HL-60 (cell line): Measurements from ENCODE around the gene NAE1.

Experiments
- POLR2AphosphoS5 ChIP-seq: IDR thresholded peaks from 2 replicates; pipeline ENCODE4 v1.6.1; 2012; ENCODE audit warnings: low read depth
- SPI1 ChIP-seq: IDR thresholded peaks from 2 replicates; pipeline ENCODE4 v1.6.1; 2012; ENCODE audit warnings: low read depth, mild to moderate bottlenecking, borderline replicate concordance
- TF ChIP-seq, protein P1 (sequence below): IDR thresholded peaks from one replicate; pipeline ENCODE4 v1.5.1; 2011; ENCODE audit warnings: low read length, control low read depth, inconsistent platforms; ENCODE audit not compliant: insufficient read depth

- TF ChIP-seq, protein P1, sequence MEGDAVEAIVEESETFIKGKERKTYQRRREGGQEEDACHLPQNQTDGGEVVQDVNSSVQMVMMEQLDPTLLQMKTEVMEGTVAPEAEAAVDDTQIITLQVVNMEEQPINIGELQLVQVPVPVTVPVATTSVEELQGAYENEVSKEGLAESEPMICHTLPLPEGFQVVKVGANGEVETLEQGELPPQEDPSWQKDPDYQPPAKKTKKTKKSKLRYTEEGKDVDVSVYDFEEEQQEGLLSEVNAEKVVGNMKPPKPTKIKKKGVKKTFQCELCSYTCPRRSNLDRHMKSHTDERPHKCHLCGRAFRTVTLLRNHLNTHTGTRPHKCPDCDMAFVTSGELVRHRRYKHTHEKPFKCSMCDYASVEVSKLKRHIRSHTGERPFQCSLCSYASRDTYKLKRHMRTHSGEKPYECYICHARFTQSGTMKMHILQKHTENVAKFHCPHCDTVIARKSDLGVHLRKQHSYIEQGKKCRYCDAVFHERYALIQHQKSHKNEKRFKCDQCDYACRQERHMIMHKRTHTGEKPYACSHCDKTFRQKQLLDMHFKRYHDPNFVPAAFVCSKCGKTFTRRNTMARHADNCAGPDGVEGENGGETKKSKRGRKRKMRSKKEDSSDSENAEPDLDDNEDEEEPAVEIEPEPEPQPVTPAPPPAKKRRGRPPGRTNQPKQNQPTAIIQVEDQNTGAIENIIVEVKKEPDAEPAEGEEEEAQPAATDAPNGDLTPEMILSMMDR = no peak
- TF ChIP-seq SPI1 (no peak), POLR2AphosphoS5 (no peak)
Measured at GRCh38 chr16:66811043-66811442, 19.7 kb downstream of the NAE1 start.
